SK-N-SH (cell line): ENCODE results near the gene OR5H6.

Experiments used
- CTCF ChIP-seq: fragments of 200-600 bp; sonication (generic); IDR thresholded peaks from 2 replicates; pipeline ENCODE4 v1.6.1; 2017; ENCODE audit warnings: antibody characterized with exemption, mild to moderate bottlenecking, moderate library complexity
- EP300 ChIP-seq, 2 experiments: IDR thresholded peaks; 2 replicates each; pipeline versions ENCODE4 v1.4.0 to v1.6.1; 2012; ENCODE audit warnings: borderline replicate concordance in 1 of 2, low read depth in 1 of 2, low read length in 1 of 2
- GATA2 ChIP-seq: sonication (generic); formaldehyde crosslinking; IDR thresholded peaks from 2 replicates; pipeline ENCODE4 v1.5.0; 2020; ENCODE audit warnings: mild to moderate bottlenecking, missing genetic modification reagents
- MAX ChIP-seq: IDR thresholded peaks from 2 replicates; pipeline ENCODE4 v1.4.0; 2012; ENCODE audit warnings: low read depth
- NFIC ChIP-seq: IDR thresholded peaks from 2 replicates; pipeline ENCODE4 v1.4.0; 2012; ENCODE audit warnings: borderline replicate concordance
- PBX3 ChIP-seq: IDR thresholded peaks from 2 replicates; pipeline ENCODE4; 2012
- TEAD4 ChIP-seq: IDR thresholded peaks from 2 replicates; pipeline ENCODE4 v1.4.0; 2012; ENCODE audit warnings: mild to moderate bottlenecking, borderline replicate concordance; ENCODE audit not compliant: insufficient read depth
- YY1 ChIP-seq: IDR thresholded peaks from 2 replicates; pipeline ENCODE4 v1.4.0; 2012; ENCODE audit warnings: low read depth, mild to moderate bottlenecking

GRCh38 chr3:98223907-98224672 lies 40.0 kb upstream of the OR5H6 start:
- no peak for TF ChIP-seq EP300 (IDR thresholded peaks at IDR 0.05; ENCODE audit: borderline replicate concordance in 1 of 2, low read depth in 1 of 2, low read length in 1 of 2)
- no peak for TF ChIP-seq YY1
- no peak for TF ChIP-seq TEAD4
- no peak for TF ChIP-seq PBX3
- no peak for TF ChIP-seq NFIC
- no peak for TF ChIP-seq GATA2 (CRISPR knock-in tag)
- no peak for TF ChIP-seq MAX
- TF ChIP-seq CTCF: no peak
